OCI-LY1 (cell line): ENCODE results near the gene UBA52.
A peak's percentile ranks its signal among the peaks of the same experiment; 100 is the strongest.

Experiments used
- H2AFZ ChIP-seq: fragments of 200-600 bp; sonication (generic), shearing (Covaris generic); 2 replicates; pipeline ENCODE4 v1.6.0; 2014; ENCODE audit warnings: antibody characterized with exemption, mild to moderate bottlenecking, low read length
- H3F3A ChIP-seq: fragments of 200-600 bp; sonication (generic), shearing (Covaris generic); 2 replicates; pipeline ENCODE4 v1.6.0; 2014; ENCODE audit warnings: mild to moderate bottlenecking, antibody characterized with exemption, low read length, moderate library complexity; ENCODE audit not compliant: insufficient read depth
- H3K27ac ChIP-seq: fragments of 200-600 bp; sonication (generic); 2 replicates; pipeline ENCODE4 v1.5.1; 2014; ENCODE audit warnings: low read length, mixed run types, mild to moderate bottlenecking, low read depth; ENCODE audit not compliant: poor library complexity, severe bottlenecking
- H3K27me3 ChIP-seq: fragments of 200-600 bp; sonication (generic); 2 replicates; pipeline ENCODE4 v1.6.0; 2014; ENCODE audit warnings: antibody characterized with exemption, mild to moderate bottlenecking, low read length, moderate library complexity; ENCODE audit not compliant: insufficient read depth
- H3K36me3 ChIP-seq: fragments of 200-600 bp; sonication (generic); 2 replicates; pipeline ENCODE4 v1.6.1; 2014; ENCODE audit warnings: mild to moderate bottlenecking, antibody characterized with exemption, low read length, moderate library complexity, mixed read lengths; ENCODE audit not compliant: insufficient read depth
- H3K4me1 ChIP-seq: fragments of 200-600 bp; sonication (generic); 2 replicates; pipeline ENCODE4 v1.5.1; 2014; ENCODE audit warnings: mild to moderate bottlenecking, low read length, moderate library complexity; ENCODE audit not compliant: insufficient read depth, severe bottlenecking
- H3K4me2 ChIP-seq: fragments of 200-600 bp; sonication (generic), shearing (Covaris generic); 2 replicates; pipeline ENCODE4 v1.6.1; 2014; ENCODE audit warnings: low read length
- H3K4me3 ChIP-seq: fragments of 200-600 bp; sonication (generic); 2 replicates; pipeline ENCODE4 v1.5.1; 2014; ENCODE audit warnings: low read length, low read depth, mild to moderate bottlenecking, mixed read lengths; ENCODE audit not compliant: poor library complexity, severe bottlenecking
- H3K79me2 ChIP-seq: fragments of 200-600 bp; shearing (Covaris generic); 2 replicates; pipeline ENCODE4 v1.6.1; 2016; ENCODE audit warnings: mixed run types, low read length, mixed read lengths; ENCODE audit not compliant: insufficient read depth
- H3K9ac ChIP-seq: fragments of 200-600 bp; sonication (generic), shearing (Covaris generic); 2 replicates; pipeline ENCODE4 v1.6.1; 2014; ENCODE audit warnings: mild to moderate bottlenecking, low read length, mixed read lengths
- H3K9me2 ChIP-seq: fragments of 200-600 bp; sonication (generic), shearing (Covaris generic); 2 replicates; pipeline ENCODE4 v1.6.1; 2014; ENCODE audit warnings: low read depth, mild to moderate bottlenecking, low read length, mixed read lengths
- H3K9me3 ChIP-seq: fragments of 200-600 bp; shearing (Covaris generic); 2 replicates; pipeline ENCODE4 v1.6.1; 2014; ENCODE audit warnings: low read length, mixed read lengths
- H4K20me1 ChIP-seq: fragments of 200-600 bp; sonication (generic), shearing (Covaris generic); 2 replicates; pipeline ENCODE4 v1.6.0; 2016; ENCODE audit warnings: mild to moderate bottlenecking, low read length; ENCODE audit not compliant: insufficient read depth
- CTCF ChIP-seq: fragments of 200-600 bp; sonication (generic), shearing (Covaris generic); IDR thresholded peaks from 2 replicates; pipeline ENCODE4 v1.5.1; 2017; ENCODE audit warnings: mild to moderate bottlenecking, antibody characterized with exemption, low read length, moderate library complexity, mixed read lengths
- EZH2 ChIP-seq: fragments of 200-600 bp; sonication (generic), shearing (Covaris generic); IDR thresholded peaks from 2 replicates; pipeline ENCODE4 v1.8.0; 2017; ENCODE audit warnings: borderline replicate concordance, mixed run types, mild to moderate bottlenecking, antibody characterized with exemption, low read length, moderate library complexity, mixed read lengths

The UBA52 gene

DNA sequence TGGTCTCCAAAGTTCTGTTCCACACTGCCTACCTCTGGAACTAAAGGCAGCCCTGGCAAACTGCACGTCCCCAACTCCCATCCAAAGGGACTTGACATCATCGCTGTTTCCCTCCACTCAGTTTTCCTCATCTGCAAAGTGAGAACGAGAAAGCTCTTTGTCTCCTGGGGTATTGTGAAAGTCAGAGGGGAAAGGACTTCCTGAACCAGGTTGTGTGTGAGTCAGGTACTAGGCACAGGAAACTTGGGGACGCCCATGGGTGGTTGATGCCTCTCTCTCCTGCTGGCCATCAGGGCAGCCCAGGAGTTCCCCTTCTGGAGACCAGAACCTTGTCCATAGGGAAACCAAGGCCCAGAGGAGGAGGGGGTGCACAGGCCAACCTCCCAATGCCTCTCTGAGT is 30.2 kb downstream of the UBA52 start:
- Histone ChIP-seq H3K9me2 (no peaks in the 10 kb centered on the region), H3K27ac (no peak overlapping the region), H3K4me2 (no peak overlapping the region), H3K27me3 (peaks cover 15% of the 10 kb centered on the region; the same call in 1 of the 2 replicates), H3K4me3 (no peak overlapping the region), H2AFZ (no peak overlapping the region), H3K9me3 (no peaks in the 10 kb centered on the region), H3K9ac (no peak overlapping the region), H3F3A (no peaks in the 10 kb centered on the region), H4K20me1 (no peaks in the 10 kb centered on the region), H3K36me3 (no peaks in the 10 kb centered on the region), H3K4me1 (no peaks in the 10 kb centered on the region), H3K79me2 (no peaks in the 10 kb centered on the region)
- no peak for TF ChIP-seq CTCF
- TF ChIP-seq EZH2 = no peak

DNA sequence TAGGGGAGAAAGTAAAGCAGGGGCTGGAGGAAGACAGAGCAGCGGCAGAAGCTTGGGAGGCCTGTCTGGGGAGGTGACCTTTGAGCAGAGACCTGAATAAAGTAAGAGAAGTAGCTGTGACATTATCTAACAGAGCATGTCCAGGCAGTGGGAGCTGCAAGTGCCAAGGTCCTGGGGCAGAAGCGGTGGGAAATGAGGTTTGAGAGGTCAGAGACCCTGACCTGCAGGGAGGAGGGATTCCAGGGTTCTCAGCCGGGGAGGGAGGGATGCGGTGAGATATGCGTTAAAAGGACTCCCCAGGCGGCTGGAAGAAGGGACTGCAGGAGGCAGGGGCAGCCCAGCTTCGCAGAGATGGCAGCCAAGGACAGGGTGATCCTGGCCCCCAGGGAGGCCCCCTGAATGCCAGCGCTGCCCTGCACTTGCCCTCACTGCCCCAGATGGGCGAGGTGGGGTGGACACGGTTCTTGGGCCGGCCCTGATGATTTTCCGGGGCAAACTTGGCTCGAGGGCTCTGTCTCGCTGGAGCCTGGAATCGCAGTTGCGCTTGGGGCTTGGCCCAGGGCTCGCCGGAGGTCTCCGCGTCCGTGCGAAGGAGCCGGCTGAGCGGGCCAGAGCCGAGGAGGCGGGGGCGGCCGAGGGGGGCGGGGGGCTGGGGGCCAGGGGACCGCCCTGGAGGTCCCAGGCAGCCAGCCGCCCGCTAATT is 31.7 kb downstream of the UBA52 start:
- H3K4me1 ChIP-seq = no peaks in the 10 kb centered on the region
- H3K27ac ChIP-seq = no peak overlapping the region
- TF ChIP-seq CTCF (0 out of 2 replicates have a peak, but pooled peaks have one; percentile 7), EZH2 (no peak)
- no peaks in the 10 kb centered on the region for H4K20me1 ChIP-seq
- no peak overlapping the region for H3K9ac ChIP-seq
- H3K9me2 ChIP-seq = no peaks in the 10 kb centered on the region
- no peaks in the 10 kb centered on the region for H3K79me2 ChIP-seq
- no peaks in the 10 kb centered on the region for H3F3A ChIP-seq
- no peak overlapping the region for H3K4me3 ChIP-seq
- H3K27me3 ChIP-seq = peaks cover 18% of the 10 kb centered on the region; the same call in 1 of the 2 replicates
- no peak overlapping the region for H3K4me2 ChIP-seq
- H3K9me3 ChIP-seq = no peaks in the 10 kb centered on the region
- H3K36me3 ChIP-seq = no peaks in the 10 kb centered on the region
- no peak overlapping the region for H2AFZ ChIP-seq

DNA sequence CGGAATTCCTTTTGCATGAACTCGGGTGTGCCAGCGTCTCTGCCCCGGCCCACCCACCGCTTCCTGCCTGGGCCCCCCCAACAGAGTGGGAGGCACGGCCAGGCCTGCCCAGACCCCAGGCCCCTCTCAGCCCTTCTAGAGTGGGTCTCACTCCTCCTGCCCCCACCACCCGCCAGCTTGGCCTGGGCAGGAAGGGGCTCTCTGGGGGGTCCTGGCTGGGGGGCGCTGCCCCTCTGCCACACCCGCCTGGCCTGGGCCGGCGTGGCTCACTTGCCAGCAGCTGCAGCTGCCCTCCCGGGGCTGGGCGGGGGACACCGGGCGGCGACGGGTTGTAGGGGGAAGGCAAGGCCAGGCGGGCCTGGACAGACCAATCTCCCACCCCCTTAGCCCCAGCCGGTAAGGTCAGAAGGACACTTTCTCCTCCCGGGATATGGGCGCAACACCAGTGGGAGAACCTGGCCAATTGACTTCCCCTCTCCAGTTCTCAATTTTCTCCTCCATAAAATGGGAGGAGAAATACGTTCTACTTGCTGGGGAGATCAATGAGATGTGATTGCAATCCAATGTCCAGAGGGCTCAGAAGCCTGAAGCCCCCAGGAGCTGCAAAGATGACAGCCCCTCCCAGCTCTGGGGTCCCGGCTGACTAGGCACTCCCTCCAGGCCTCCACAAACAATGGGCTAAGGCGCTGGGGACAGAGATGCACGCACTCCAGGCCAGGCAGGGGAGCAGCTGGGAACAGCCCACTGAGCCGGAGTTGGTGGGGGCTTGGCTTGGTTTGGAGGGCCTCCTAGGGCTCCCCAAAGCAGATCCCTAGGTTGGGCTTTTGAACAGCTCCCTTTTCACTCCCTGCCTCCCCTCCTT is 32.5 kb downstream of the UBA52 start:
- H3F3A ChIP-seq = no peaks in the 10 kb centered on the region
- no peak overlapping the region for H3K4me2 ChIP-seq
- no peaks in the 10 kb centered on the region for H3K9me3 ChIP-seq
- no peak overlapping the region for H2AFZ ChIP-seq
- TF ChIP-seq CTCF (no peak), EZH2 (no peak)
- H3K27me3 ChIP-seq = peaks cover 22% of the 10 kb centered on the region; the same call in 1 of the 2 replicates
- H3K79me2 ChIP-seq = no peaks in the 10 kb centered on the region
- no peak overlapping the region for H3K9ac ChIP-seq
- H3K27ac ChIP-seq = no peak overlapping the region
- H4K20me1 ChIP-seq = no peaks in the 10 kb centered on the region
- no peak overlapping the region for H3K4me3 ChIP-seq
- no peaks in the 10 kb centered on the region for H3K4me1 ChIP-seq
- H3K9me2 ChIP-seq = no peaks in the 10 kb centered on the region
- H3K36me3 ChIP-seq = no peaks in the 10 kb centered on the region
